MCF 10A (cell line): ENCODE data around the gene ZNFX1. TPM values are rescaled to one million over a fixed set of nuclear protein-coding genes. Genes with fewer than 3 reads are reported as not detected.

Experiments used
- BruUV-seq: library from RNA; stranded (reverse); fragments of 400-500 nt; replicated peaks from 2 replicates; lab custom pipeline; 2021; lab: Mats Ljungman, UMichigan
- CTCF ChIA-PET: fragments of 300-600 bp; sonication (Branson Sonifier 250); formaldehyde crosslinking; extraction: SDS; loops from one replicate; lab custom pipeline; 2021; ENCODE audit warnings: antibody characterized with exemption, inconsistent platforms; lab: Yijun Ruan, JAX
- POLR2A ChIA-PET: fragments of 300-600, 350-650 bp; sonication (Branson Sonifier 250); formaldehyde crosslinking; extraction: SDS; loops from one replicate; lab custom pipeline; 2020; ENCODE audit warnings: antibody characterized with exemption, inconsistent platforms; lab: Yijun Ruan, JAX
- DNase-seq: peaks from one replicate; pipeline ENCODE4 v3.0.0-alpha.2; 2018; ENCODE audit not compliant: unreplicated experiment
- H3K27ac Mint-ChIP-seq: one replicate; pipeline ENCODE4 v1.8.0; 2022; ENCODE audit warnings: mild to moderate bottlenecking, low read depth, mixed read lengths; ENCODE audit not compliant: unreplicated experiment
- H3K27me3 Mint-ChIP-seq: one replicate; pipeline ENCODE4 v1.8.0; 2022; ENCODE audit warnings: mixed read lengths; ENCODE audit not compliant: insufficient read depth, unreplicated experiment
- H3K36me3 Mint-ChIP-seq: one replicate; pipeline ENCODE4 v1.8.0; 2022; ENCODE audit warnings: mild to moderate bottlenecking, moderate library complexity, mixed read lengths; ENCODE audit not compliant: insufficient read depth, unreplicated experiment
- H3K4me1 Mint-ChIP-seq: one replicate; pipeline ENCODE4 v1.8.0; 2022; ENCODE audit warnings: mixed read lengths; ENCODE audit not compliant: insufficient read depth, unreplicated experiment
- H3K4me3 Mint-ChIP-seq: one replicate; pipeline ENCODE4 v1.8.0; 2022; ENCODE audit warnings: mild to moderate bottlenecking, moderate library complexity, mixed read lengths; ENCODE audit not compliant: unreplicated experiment
- H3K9me3 Mint-ChIP-seq: one replicate; pipeline ENCODE4 v1.8.0; 2022; ENCODE audit warnings: mixed read lengths; ENCODE audit not compliant: unreplicated experiment
- intact Hi-C: fragments of 100-400 bp; cut with micrococcal nuclease; formaldehyde crosslinking; loops from 2 replicates; pipeline ENCODE4 v1.14.1; 2022
- total RNA-seq: library from RNA; stranded (reverse); gene quantifications from 2 replicates; pipeline ENCODE4 v1.2.3, GENCODE V29; 2022
- TF ChIP-seq, protein P1 (sequence below): fragments of 200-600 bp; IDR thresholded peaks from one replicate; pipeline ENCODE4 v1.8.0; 2022; ENCODE audit warnings: antibody characterized with exemption, mild to moderate bottlenecking; ENCODE audit not compliant: unreplicated experiment

ZNFX1 gene
- total RNA-seq, 1 experiment from 2014 or later, result 24.3 TPM

DNA sequence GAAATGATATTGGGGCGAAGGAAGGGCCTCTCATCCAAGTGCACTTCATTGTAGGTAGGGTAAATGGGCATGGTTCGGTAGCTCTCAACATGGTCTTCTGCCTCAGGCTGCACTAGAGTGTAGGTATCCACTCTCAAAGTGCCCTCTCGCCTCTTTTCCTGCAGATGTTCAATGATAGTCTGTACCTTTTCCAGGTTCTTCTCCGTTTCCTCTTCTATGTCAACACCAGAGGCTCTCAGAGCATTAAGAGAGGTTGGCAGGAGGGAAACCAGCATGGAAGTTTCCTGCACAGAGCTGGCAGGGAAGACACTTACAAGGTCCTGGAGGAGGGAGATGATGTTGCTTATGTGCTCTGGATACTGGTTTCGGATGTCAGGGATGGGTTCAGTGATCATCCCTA, 7.1 kb downstream of the ZNFX1 start:
- TF ChIP-seq, protein P1, sequence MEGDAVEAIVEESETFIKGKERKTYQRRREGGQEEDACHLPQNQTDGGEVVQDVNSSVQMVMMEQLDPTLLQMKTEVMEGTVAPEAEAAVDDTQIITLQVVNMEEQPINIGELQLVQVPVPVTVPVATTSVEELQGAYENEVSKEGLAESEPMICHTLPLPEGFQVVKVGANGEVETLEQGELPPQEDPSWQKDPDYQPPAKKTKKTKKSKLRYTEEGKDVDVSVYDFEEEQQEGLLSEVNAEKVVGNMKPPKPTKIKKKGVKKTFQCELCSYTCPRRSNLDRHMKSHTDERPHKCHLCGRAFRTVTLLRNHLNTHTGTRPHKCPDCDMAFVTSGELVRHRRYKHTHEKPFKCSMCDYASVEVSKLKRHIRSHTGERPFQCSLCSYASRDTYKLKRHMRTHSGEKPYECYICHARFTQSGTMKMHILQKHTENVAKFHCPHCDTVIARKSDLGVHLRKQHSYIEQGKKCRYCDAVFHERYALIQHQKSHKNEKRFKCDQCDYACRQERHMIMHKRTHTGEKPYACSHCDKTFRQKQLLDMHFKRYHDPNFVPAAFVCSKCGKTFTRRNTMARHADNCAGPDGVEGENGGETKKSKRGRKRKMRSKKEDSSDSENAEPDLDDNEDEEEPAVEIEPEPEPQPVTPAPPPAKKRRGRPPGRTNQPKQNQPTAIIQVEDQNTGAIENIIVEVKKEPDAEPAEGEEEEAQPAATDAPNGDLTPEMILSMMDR, result no peak
- ChIA-PET POLR2A (interaction anchor here (0.7 to 8.0 kb wide), 6 partner anchors 11 to 138 kb away, joined by 3 to 50 read pairs (median 3); partner anchors contain the start of gene DDX27), CTCF (interaction anchor here (0.5 to 1.5 kb wide), 4 partner anchors 24 to 124 kb away, joined by 3 to 9 read pairs (median 4); no protein-coding TSS in a partner anchor)
- Mint-ChIP-seq H3K4me3 (no peak overlapping the region), H3K36me3 (peaks cover 87% of the 10 kb centered on the region), H3K4me1 (peaks cover 39% of the 10 kb centered on the region), H3K27me3 (no peaks in the 10 kb centered on the region), H3K9me3 (no peaks in the 10 kb centered on the region), H3K27ac (no peak overlapping the region)
- intact Hi-C loops, result no loop called here
- BruUV-seq, result no TSS peak
- DNase-seq, result no peak

DNA sequence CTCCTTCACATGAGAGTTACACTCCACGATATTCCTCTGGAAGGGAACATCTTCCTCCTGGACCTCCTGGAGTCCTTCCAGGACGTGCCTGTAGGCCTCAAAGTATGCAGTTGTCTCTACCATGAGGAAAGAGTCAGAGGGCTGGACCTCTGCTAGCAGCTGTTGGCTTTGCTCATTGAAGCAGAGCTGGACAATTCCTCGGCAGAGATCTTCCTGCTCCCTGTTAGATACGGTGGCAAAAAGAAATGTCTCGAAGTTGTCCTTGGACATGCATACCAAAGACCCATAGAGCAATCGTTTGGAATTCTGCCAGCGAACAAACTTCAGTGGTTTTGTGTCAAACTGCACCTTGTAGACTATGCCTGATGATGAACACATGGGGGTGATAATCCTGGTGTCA, 7.7 kb downstream of the ZNFX1 start:
- intact Hi-C loops, result no loop called here
- peak; percentile 34 for DNase-seq
- Mint-ChIP-seq H3K27ac (peak overlapping the region; percentile 3), H3K9me3 (no peaks in the 10 kb centered on the region), H3K36me3 (peaks cover 83% of the 10 kb centered on the region), H3K27me3 (no peaks in the 10 kb centered on the region), H3K4me3 (peak overlapping the region; percentile 61), H3K4me1 (peaks cover 34% of the 10 kb centered on the region)
- ChIA-PET CTCF (interaction anchor here (0.5 to 1.5 kb wide), 6 partner anchors 23 to 1278 kb away, joined by 3 to 9 read pairs (median 3); no protein-coding TSS in a partner anchor), POLR2A (interaction anchor here (0.7 to 8.0 kb wide), 6 partner anchors 11 to 51 kb away, joined by 3 to 50 read pairs (median 4); partner anchors contain the start of gene DDX27)
- TSS peak; percentile 20 for BruUV-seq
- TF ChIP-seq, protein P1, result no peak

DNA sequence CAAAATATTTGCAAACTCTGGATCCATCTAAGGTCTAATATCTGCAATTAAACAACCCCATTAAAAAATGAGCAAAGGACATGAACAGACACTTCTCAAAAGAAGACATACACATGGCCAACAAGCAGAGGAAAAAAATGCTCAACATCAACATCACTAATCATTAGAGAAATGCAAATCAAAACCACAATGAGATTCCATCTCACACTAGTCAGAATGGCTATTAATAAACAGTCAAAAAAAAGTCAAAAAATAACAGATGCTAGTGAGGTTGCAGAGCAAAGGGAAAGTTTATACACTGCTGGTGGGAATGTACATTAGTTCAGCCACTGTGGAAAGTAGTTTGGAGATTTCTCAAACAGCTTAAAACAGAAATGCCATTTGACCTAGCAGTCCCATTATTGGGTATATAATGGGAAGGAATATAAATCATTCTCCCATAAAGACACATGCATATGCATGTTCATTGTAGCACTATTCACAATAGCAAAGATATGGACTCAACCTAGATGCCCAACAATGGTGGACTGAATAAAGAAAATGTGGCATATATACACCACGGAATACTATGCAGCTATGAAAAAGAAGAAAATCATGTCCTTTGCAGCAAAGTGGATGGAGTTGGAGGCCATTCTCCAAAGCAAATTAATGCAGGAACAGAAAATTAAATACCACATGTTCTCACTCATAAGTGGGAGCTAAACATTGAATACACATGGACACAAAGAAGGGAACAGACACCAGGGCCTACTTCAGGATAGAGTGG, 9.1 kb downstream of the ZNFX1 start:
- POLR2A ChIA-PET, result interaction anchor here (1.0 to 8.0 kb wide), 6 partner anchors 8 to 50 kb away, joined by 3 to 50 read pairs (median 4); partner anchors contain the start of genes DDX27 and ZNFX1
- BruUV-seq, result no TSS peak
- Mint-ChIP-seq H3K27ac (no peak overlapping the region), H3K27me3 (no peaks in the 10 kb centered on the region), H3K4me3 (peak overlapping the region; percentile 61), H3K9me3 (no peaks in the 10 kb centered on the region), H3K4me1 (peaks cover 34% of the 10 kb centered on the region), H3K36me3 (peaks cover 88% of the 10 kb centered on the region)
- intact Hi-C loops, result no loop called here
- DNase-seq, result no peak
- CTCF ChIA-PET, result interaction anchor here (0.8 to 2.8 kb wide), 4 partner anchors 19 to 707 kb away, joined by 3 to 13 read pairs (median 4); partner anchors contain the start of gene DDX27
- TF ChIP-seq, protein P1, result no peak

DNA sequence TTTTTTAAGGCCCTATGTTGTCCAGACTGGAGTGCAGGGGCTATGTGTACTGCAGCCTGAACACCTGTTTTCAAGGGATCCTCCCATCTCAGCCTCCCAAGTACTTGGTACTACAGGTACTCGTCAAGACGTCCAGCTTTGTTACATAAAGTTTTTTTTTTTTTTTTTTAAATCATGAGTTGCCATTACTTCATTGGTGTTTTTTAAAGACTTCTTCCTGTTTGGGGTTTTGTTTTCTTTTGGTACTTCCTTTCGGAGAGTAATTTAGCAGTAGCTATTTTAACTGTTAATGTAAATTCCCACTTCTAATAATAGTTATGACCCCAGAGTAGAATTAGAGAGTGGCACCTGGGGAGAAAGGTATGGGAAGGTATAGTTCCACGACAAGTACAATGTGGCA, 10.5 kb downstream of the ZNFX1 start:
- H3K9me3 Mint-ChIP-seq, result no peaks in the 10 kb centered on the region
- H3K4me1 Mint-ChIP-seq, result peaks cover 34% of the 10 kb centered on the region
- DNase-seq, result no peak
- TF ChIP-seq, protein P1, result no peak
- no peaks in the 10 kb centered on the region for H3K27me3 Mint-ChIP-seq
- CTCF ChIA-PET, result interaction anchor here (0.6 to 2.8 kb wide), 4 partner anchors 15 to 104 kb away, joined by 3 to 13 read pairs (median 4); no protein-coding TSS in a partner anchor
- peak overlapping the region; percentile 27 for H3K27ac Mint-ChIP-seq
- H3K36me3 Mint-ChIP-seq, result peaks cover 88% of the 10 kb centered on the region
- H3K4me3 Mint-ChIP-seq, result peak overlapping the region; percentile 6
- intact Hi-C loops, result no loop called here
- BruUV-seq, result no TSS peak
- POLR2A ChIA-PET, result interaction anchor here (0.6 to 8.0 kb wide), 5 partner anchors 10 to 190 kb away, joined by 3 to 50 read pairs (median 4); partner anchors contain the start of gene ZNFX1
